GM23248 (cell line): ENCODE measurements around the gene SRD5A3. TPM values are rescaled to one million over a fixed set of nuclear protein-coding genes. Genes with fewer than 3 reads are reported as not detected.
A peak's percentile ranks its signal among the peaks of the same experiment; 100 is the strongest.

Experiments used
- DNase-seq: peaks from one replicate; pipeline ENCODE4 v3.0.0-alpha.2; 2015
- H2AFZ ChIP-seq: fragments of 200-600 bp; sonication (generic); 2 replicates; pipeline ENCODE4 v1.6.1; 2016; ENCODE audit warnings: antibody characterized with exemption
- H3F3A ChIP-seq: fragments of 200-600 bp; sonication (generic); 2 replicates; pipeline ENCODE4 v1.6.1; 2016; ENCODE audit warnings: mild to moderate bottlenecking, antibody characterized with exemption, mixed run types; ENCODE audit not compliant: insufficient read depth
- H3K27ac ChIP-seq: fragments of 200-600 bp; sonication (generic); 2 replicates; pipeline ENCODE4 v1.5.1; 2016; ENCODE audit warnings: mild to moderate bottlenecking
- H3K27me3 ChIP-seq: fragments of 200-600 bp; sonication (generic); replicated peaks from 2 replicates; pipeline ENCODE4 v1.6.1; 2016; ENCODE audit warnings: mild to moderate bottlenecking; ENCODE audit not compliant: insufficient read depth
- H3K36me3 ChIP-seq: fragments of 200-600 bp; sonication (generic); 2 replicates; pipeline ENCODE4 v1.6.1; 2016; ENCODE audit warnings: low read depth, mild to moderate bottlenecking
- H3K4me1 ChIP-seq: fragments of 200-600 bp; sonication (generic); 2 replicates; pipeline ENCODE4 v1.6.1; 2016; ENCODE audit warnings: mild to moderate bottlenecking; ENCODE audit not compliant: insufficient read depth
- H3K4me2 ChIP-seq: fragments of 200-600 bp; sonication (generic); one replicate; pipeline ENCODE4 v1.6.1; 2016; ENCODE audit warnings: mild to moderate bottlenecking; ENCODE audit not compliant: unreplicated experiment
- H3K4me3 ChIP-seq: fragments of 200-600 bp; sonication (generic); 2 replicates; pipeline ENCODE4 v1.5.1; 2016; ENCODE audit warnings: mild to moderate bottlenecking
- H3K79me2 ChIP-seq: fragments of 200-600 bp; sonication (generic); 2 replicates; pipeline ENCODE4 v1.6.1; 2016; ENCODE audit warnings: mild to moderate bottlenecking; ENCODE audit not compliant: insufficient read depth
- H3K9ac ChIP-seq: fragments of 200-600 bp; sonication (generic); 2 replicates; pipeline ENCODE4 v1.6.1; 2016; ENCODE audit warnings: mild to moderate bottlenecking
- H3K9me2 ChIP-seq: fragments of 200-600 bp; sonication (generic); 2 replicates; pipeline ENCODE4 v1.6.1; 2016; ENCODE audit warnings: mixed run types, mild to moderate bottlenecking, moderate library complexity; ENCODE audit not compliant: insufficient read depth
- H3K9me3 ChIP-seq: fragments of 200-600 bp; sonication (generic); one replicate; pipeline ENCODE4 v1.6.1; 2017; ENCODE audit warnings: low read depth
- H4K20me1 ChIP-seq: fragments of 200-600 bp; sonication (generic); 2 replicates; pipeline ENCODE4 v1.6.0; 2016; ENCODE audit not compliant: insufficient read depth
- EZH2 ChIP-seq: fragments of 200-600 bp; sonication (generic); IDR thresholded peaks from 2 replicates; pipeline ENCODE4 v1.6.1; 2018; ENCODE audit warnings: antibody characterized with exemption, mild to moderate bottlenecking; ENCODE audit not compliant: insufficient read depth, poor library complexity, severe bottlenecking
- EZH2phosphoT487 ChIP-seq: fragments of 200-600 bp; sonication (generic); IDR thresholded peaks from 2 replicates; pipeline ENCODE4 v1.6.1; 2018; ENCODE audit warnings: antibody characterized with exemption, moderate library complexity, mild to moderate bottlenecking, low read depth; ENCODE audit not compliant: insufficient read depth
- WGBS, 2 experiments: methylation state at CpG; one replicate each; pipeline ENCODE4 v1.1.6; 2015 to 2017; ENCODE audit warnings: low lambda C conversion rate in 2 of 2, low coverage in 1 of 2; ENCODE audit errors: missing lambda C conversion rate in 2 of 2; 5-methylcytosine and 5-hydroxymethylcytosine counted together
- in situ Hi-C: fragments of 300-500 bp; cut with MboI; formaldehyde crosslinking; loops from 2 replicates; pipeline ENCODE4 v1.15.0; 2020
- polyA plus RNA-seq: library from polyadenylated mRNA; unstranded; fragments of >200 nt; fragmentation: Nextera tagmentation; extraction: Ambion mirVana; gene quantifications from 2 replicates; pipeline ENCODE4 v1.2.1, GENCODE V29; 2016
- total RNA-seq: library from RNA; depleted of rRNA; stranded (reverse); fragments of >200 nt; shearing (Covaris generic); gene quantifications from 2 replicates; pipeline ENCODE4 v1.2.3, GENCODE V29; 2014; rRNA removed

SRD5A3 gene
- total RNA-seq (16.4 and 20.6 TPM in 2 replicates), polyA plus RNA-seq (54.2 and 57.9 TPM in 2 replicates)

- peak; percentile 93 for DNase-seq
- in situ Hi-C loops = no loop called here
- Histone ChIP-seq H3K27me3 (no peaks in the 10 kb centered on the region), H3K9ac (peak within 1 kb of the TSS; percentile 87), H3K4me1 (peaks cover 26% of the 10 kb centered on the region), H3K9me2 (no peaks in the 10 kb centered on the region), H3K36me3 (no peaks in the 10 kb centered on the region), H3K4me2 (peak within 1 kb of the TSS; percentile 89), H3K4me3 (peak within 1 kb of the TSS; percentile 84), H2AFZ (peak within 1 kb of the TSS; percentile 92), H3F3A (peaks cover 30% of the 10 kb centered on the region), H4K20me1 (no peaks in the 10 kb centered on the region), H3K27ac (peak within 1 kb of the TSS; percentile 85), H3K79me2 (peaks cover 42% of the 10 kb centered on the region), H3K9me3 (no peaks in the 10 kb centered on the region)
- no peak for TF ChIP-seq EZH2
- TF ChIP-seq EZH2phosphoT487 = no peak
- 1% methylated on average over 75 to 92 of the region's 95 CpGs for WGBS, 2 experiments
These were observed at the start of gene SRD5A3 for GRCh38 chr4:55345980-55346850. SRD5A3 (plus strand) TSS chr4:55346242; CDS start chr4:55346337, 95 bp downstream.

DNA sequence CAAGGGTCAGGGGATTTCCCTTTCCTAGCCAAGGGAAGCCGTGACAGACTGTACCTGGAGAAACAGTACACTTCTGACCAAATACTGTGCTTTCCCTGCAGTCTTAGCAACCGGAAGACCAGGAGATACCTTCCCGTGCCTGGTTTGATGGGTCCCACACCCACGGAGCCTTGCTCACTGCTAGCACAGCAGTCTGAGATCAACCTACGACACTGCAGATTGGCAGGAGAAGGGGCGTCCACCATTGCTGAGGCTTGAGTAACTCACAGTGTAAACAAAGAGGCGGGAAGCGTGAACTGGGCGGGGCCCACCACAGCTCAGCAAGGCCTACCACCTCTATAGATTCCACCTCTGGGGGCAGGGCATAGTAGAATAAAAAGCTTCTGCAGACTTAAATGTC lies 48.7 kb upstream of the SRD5A3 start:
- H3K27me3 ChIP-seq = no peaks in the 10 kb centered on the region; the same call in 1 of the 2 replicates
- DNase-seq = no peak
- no peaks in the 10 kb centered on the region for H3K9me3 ChIP-seq
- no peak overlapping the region for H3K4me2 ChIP-seq
- no peaks in the 10 kb centered on the region for H3K4me1 ChIP-seq
- in situ Hi-C loops = no loop called here
- no peaks in the 10 kb centered on the region for H4K20me1 ChIP-seq
- TF ChIP-seq EZH2phosphoT487 (no peak), EZH2 (no peak)
- H3K27ac ChIP-seq = no peak overlapping the region
- H3K4me3 ChIP-seq = no peak overlapping the region
- WGBS, 2 experiments = 77 to 83% methylated on average over 9 of the region's 9 CpGs
- no peak overlapping the region for H3K9ac ChIP-seq
- no peak overlapping the region for H2AFZ ChIP-seq
- H3K9me2 ChIP-seq = no peaks in the 10 kb centered on the region
- no peaks in the 10 kb centered on the region for H3F3A ChIP-seq
- no peaks in the 10 kb centered on the region for H3K79me2 ChIP-seq
- no peaks in the 10 kb centered on the region for H3K36me3 ChIP-seq

DNA sequence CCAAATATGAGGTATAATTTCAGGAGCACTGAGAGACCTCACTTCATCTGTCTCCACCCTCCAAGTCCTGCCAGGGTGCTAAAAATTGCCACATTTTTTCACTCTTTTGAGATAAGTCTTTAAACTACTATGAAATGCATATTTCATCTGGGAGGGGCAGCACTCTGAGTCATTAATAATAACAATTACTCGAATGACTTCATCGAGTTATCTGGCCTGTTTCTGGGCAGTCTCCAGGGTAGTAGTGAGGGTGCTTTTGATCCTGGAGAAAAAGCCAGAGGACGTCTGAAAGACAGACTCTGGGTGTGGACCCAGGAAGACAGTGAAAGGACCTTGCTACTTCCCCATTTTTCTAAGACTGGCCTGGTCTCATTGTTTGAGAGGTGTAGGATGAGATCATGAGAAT lies 42.3 kb upstream of the SRD5A3 start:
- H4K20me1 ChIP-seq = no peaks in the 10 kb centered on the region
- H3K4me3 ChIP-seq = no peak overlapping the region
- H3K9ac ChIP-seq = no peak overlapping the region
- H2AFZ ChIP-seq = no peak overlapping the region
- no peaks in the 10 kb centered on the region for H3K27me3 ChIP-seq
- 1 to 4% methylated on average over 3 of the region's 3 CpGs for WGBS, 2 experiments
- no peaks in the 10 kb centered on the region for H3K9me2 ChIP-seq
- peak overlapping the region; percentile 6 for H3K4me2 ChIP-seq
- no peaks in the 10 kb centered on the region for H3K9me3 ChIP-seq
- peaks cover 14% of the 10 kb centered on the region for H3K4me1 ChIP-seq
- H3F3A ChIP-seq = peaks cover 14% of the 10 kb centered on the region; the same call in 1 of the 2 replicates
- in situ Hi-C loops = no loop called here
- H3K36me3 ChIP-seq = no peaks in the 10 kb centered on the region
- TF ChIP-seq EZH2phosphoT487 = no peak
- DNase-seq = peak; percentile 79
- no peak overlapping the region for H3K27ac ChIP-seq
- no peaks in the 10 kb centered on the region for H3K79me2 ChIP-seq

DNA sequence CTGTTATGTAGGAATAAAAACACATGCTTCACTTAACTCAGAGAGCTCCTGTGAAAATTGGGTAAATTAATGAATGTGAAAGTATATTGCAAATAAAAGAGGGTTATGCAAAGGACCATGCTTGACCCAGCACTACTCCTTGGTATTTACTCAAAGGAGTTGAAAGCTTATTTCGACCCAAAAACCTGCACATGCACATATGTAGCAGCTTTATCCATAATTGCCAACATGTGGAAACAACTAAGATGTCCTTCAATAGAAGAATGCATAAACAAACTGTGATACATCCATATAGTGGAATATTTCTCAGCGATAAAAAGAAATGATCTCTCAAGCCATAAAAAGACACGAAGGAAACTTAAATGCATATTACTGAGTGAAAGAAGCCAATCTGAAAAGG lies 41.7 kb upstream of the SRD5A3 start:
- Histone ChIP-seq H3K9me3 (no peaks in the 10 kb centered on the region), H4K20me1 (no peaks in the 10 kb centered on the region), H3K36me3 (no peaks in the 10 kb centered on the region), H3K4me3 (no peak overlapping the region), H3K79me2 (no peaks in the 10 kb centered on the region), H3K4me1 (peaks cover 14% of the 10 kb centered on the region), H3F3A (peaks cover 14% of the 10 kb centered on the region; the same call in 1 of the 2 replicates), H3K27me3 (no peaks in the 10 kb centered on the region), H3K9me2 (no peaks in the 10 kb centered on the region), H3K9ac (no peak overlapping the region), H3K4me2 (peak overlapping the region; percentile 6), H3K27ac (no peak overlapping the region), H2AFZ (no peak overlapping the region)
- WGBS, 2 experiments = 58 to 67% methylated on average over 3 of the region's 3 CpGs
- TF ChIP-seq EZH2phosphoT487 (no peak), EZH2 (no peak)
- no peak for DNase-seq
- in situ Hi-C loops = no loop called here
